Measurements from ENCODE around the gene EPX. TPM values are rescaled to one million over a fixed set of nuclear protein-coding genes. Genes with fewer than 3 reads are reported as not detected.

EPX gene
- total and polyA plus RNA-seq, 4 donors: 0.14 to 0.96 TPM; not detected in 2

DNA sequence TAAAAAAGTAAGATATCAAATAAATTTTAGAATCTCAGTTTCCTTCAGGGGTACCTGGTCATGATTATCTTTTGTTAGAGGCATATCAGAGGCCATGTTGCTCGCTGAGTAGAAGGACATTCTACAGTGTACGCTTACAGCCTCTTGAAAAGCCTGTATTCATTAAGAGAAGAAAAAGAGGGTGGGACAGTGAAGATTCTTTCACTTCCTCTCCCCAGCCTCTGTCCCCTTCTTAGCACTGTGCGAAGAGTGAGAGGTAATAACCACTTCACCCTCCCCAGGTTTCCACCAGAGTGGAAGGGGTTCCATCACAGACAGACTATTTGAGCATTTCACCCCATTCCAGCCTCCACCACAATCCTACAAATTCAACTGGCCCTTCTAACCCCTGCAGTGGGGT, 41.0 kb downstream of the EPX start:
- TF ChIP-seq CTCF (IDR thresholded peaks at IDR 0.05; ENCODE audit: control extremely low read depth, extremely low read depth): no peak
- H3K9me3 ChIP-seq (ENCODE audit: control insufficient read depth in 4 of 4, insufficient read depth in 3 of 4, low read length in 3 of 4): peaks cover 0 to 3% (median 0%) of the 10 kb centered on the region in 4 donors
- H3K4me3 ChIP-seq: no peak overlapping the region
- no peak for DNase-seq
- H3K27ac ChIP-seq (ENCODE audit: low read depth in 1 of 2, low read length in 1 of 2): no peak overlapping the region
- no peaks in the 10 kb centered on the region for H3K36me3 ChIP-seq (ENCODE audit: control insufficient read depth in 4 of 4, insufficient read depth in 4 of 4, low read length in 4 of 4)
- H3K4me1 ChIP-seq (ENCODE audit: control insufficient read depth in 5 of 5, insufficient read depth in 5 of 5, low read length in 5 of 5): no peaks in the 10 kb centered on the region
- no peak overlapping the region for H3K9ac ChIP-seq (ENCODE audit: insufficient read depth in 1 of 2, low read length in 2 of 2)
- H3K27me3 ChIP-seq (ENCODE audit: control insufficient read depth in 3 of 3, insufficient read depth in 3 of 3, low read length in 2 of 3): peaks cover 0 to 53% (median 7%) of the 10 kb centered on the region in 3 donors
- no peak for ATAC-seq (ENCODE audit: insufficient read depth, low FRiP score)
- WGBS, 2 donors: 65 to 77% methylated on average over 3 of the region's 3 CpGs

DNA sequence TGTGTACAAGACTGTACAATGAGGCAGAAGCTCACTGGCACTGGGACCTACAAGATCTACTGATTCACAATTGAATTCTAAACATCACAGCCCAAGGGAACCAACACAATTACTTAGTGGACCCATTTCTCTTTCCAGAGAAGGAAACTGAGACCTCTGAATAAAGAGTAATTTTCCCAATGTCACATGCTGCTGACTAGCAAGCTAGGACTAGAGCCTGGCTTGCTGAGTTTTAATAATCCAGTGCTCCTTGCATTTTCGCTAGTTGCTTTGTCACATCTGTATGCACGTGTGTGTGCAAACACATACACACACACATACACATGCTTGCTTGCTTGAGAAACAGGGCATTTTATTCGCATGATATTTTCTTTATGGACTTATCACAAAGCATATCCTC, 42.0 kb downstream of the EPX start:
- Histone ChIP-seq H3K27ac (ENCODE audit: low read depth in 1 of 2, low read length in 1 of 2) (no peak overlapping the region), H3K9ac (ENCODE audit: insufficient read depth in 1 of 2, low read length in 2 of 2) (no peak overlapping the region), H3K36me3 (ENCODE audit: control insufficient read depth in 4 of 4, insufficient read depth in 4 of 4, low read length in 4 of 4) (no peaks in the 10 kb centered on the region), H3K4me3 (no peak overlapping the region), H3K4me1 (ENCODE audit: control insufficient read depth in 5 of 5, insufficient read depth in 5 of 5, low read length in 5 of 5) (no peaks in the 10 kb centered on the region), H3K9me3 (ENCODE audit: control insufficient read depth in 4 of 4, insufficient read depth in 3 of 4, low read length in 3 of 4) (peaks cover 0 to 3% (median 0%) of the 10 kb centered on the region in 4 donors), H3K27me3 (ENCODE audit: control insufficient read depth in 3 of 3, insufficient read depth in 3 of 3, low read length in 2 of 3) (peaks cover 0 to 51% (median 7%) of the 10 kb centered on the region in 3 donors)
- ATAC-seq (ENCODE audit: insufficient read depth, low FRiP score) (no peak), DNase-seq (no peak)
- TF ChIP-seq CTCF (IDR thresholded peaks at IDR 0.05; ENCODE audit: control extremely low read depth, extremely low read depth): no peak
- 82 to 95% methylated on average over 3 of the region's 3 CpGs for WGBS, 2 donors

- H3K27me3 ChIP-seq (ENCODE audit: control insufficient read depth in 3 of 3, insufficient read depth in 3 of 3, low read length in 2 of 3): peaks cover 0 to 58% (median 7%) of the 10 kb centered on the region in 3 donors
- ATAC-seq (ENCODE audit: insufficient read depth, low FRiP score) (no peak), DNase-seq (no peak)
- H3K27ac ChIP-seq (ENCODE audit: low read depth in 1 of 2, low read length in 1 of 2): no peak overlapping the region
- H3K9me3 ChIP-seq (ENCODE audit: control insufficient read depth in 4 of 4, insufficient read depth in 3 of 4, low read length in 3 of 4): peaks cover 0 to 3% (median 0%) of the 10 kb centered on the region in 4 donors
- H3K4me1 ChIP-seq (ENCODE audit: control insufficient read depth in 5 of 5, insufficient read depth in 5 of 5, low read length in 5 of 5): no peaks in the 10 kb centered on the region
- TF ChIP-seq CTCF (IDR thresholded peaks at IDR 0.05; ENCODE audit: control extremely low read depth, extremely low read depth): no peak
- no peaks in the 10 kb centered on the region for H3K36me3 ChIP-seq (ENCODE audit: control insufficient read depth in 4 of 4, insufficient read depth in 4 of 4, low read length in 4 of 4)
- 74 to 75% methylated on average over 1 of the region's 1 CpG for WGBS, 2 donors
- no peak overlapping the region for H3K9ac ChIP-seq (ENCODE audit: insufficient read depth in 1 of 2, low read length in 2 of 2)
- no peak overlapping the region for H3K4me3 ChIP-seq
Observed at GRCh38 chr17:58235821-58236220, 43.3 kb downstream of the EPX start.

- H3K27me3 ChIP-seq (ENCODE audit: control insufficient read depth in 3 of 3, insufficient read depth in 3 of 3, low read length in 2 of 3): peaks cover 0 to 58% (median 7%) of the 10 kb centered on the region in 3 donors
- no peak for TF ChIP-seq CTCF (IDR thresholded peaks at IDR 0.05; ENCODE audit: control extremely low read depth, extremely low read depth)
- DNase-seq (no peak), ATAC-seq (ENCODE audit: insufficient read depth, low FRiP score) (no peak)
- no peak overlapping the region for H3K9ac ChIP-seq (ENCODE audit: insufficient read depth in 1 of 2, low read length in 2 of 2)
- no peak overlapping the region for H3K27ac ChIP-seq (ENCODE audit: low read depth in 1 of 2, low read length in 1 of 2)
- no peaks in the 10 kb centered on the region for H3K36me3 ChIP-seq (ENCODE audit: control insufficient read depth in 4 of 4, insufficient read depth in 4 of 4, low read length in 4 of 4)
- H3K9me3 ChIP-seq (ENCODE audit: control insufficient read depth in 4 of 4, insufficient read depth in 3 of 4, low read length in 3 of 4): peaks cover 0 to 3% (median 0%) of the 10 kb centered on the region in 4 donors
- WGBS, 2 donors: 85% methylated on average over 2 of the region's 2 CpGs
- no peak overlapping the region for H3K4me3 ChIP-seq
- no peaks in the 10 kb centered on the region for H3K4me1 ChIP-seq (ENCODE audit: control insufficient read depth in 5 of 5, insufficient read depth in 5 of 5, low read length in 5 of 5)
Observed at GRCh38 chr17:58236394-58236793, 43.9 kb downstream of the EPX start.
